Mammary microvascular endothelial cell (primary cell): Measurements from ENCODE around the gene GPC6. TPM values are rescaled to one million over a fixed set of nuclear protein-coding genes. Genes with fewer than 3 reads are reported as not detected.

Experiments used
- total RNA-seq: library from RNA; depleted of rRNA; stranded (reverse); fragments of >200 nt; gene quantifications from 2 replicates; pipeline ENCODE4 v1.2.3, GENCODE V29; 2015

Gene GPC6
- total RNA-seq, result not detected in 2 replicates

DNA sequence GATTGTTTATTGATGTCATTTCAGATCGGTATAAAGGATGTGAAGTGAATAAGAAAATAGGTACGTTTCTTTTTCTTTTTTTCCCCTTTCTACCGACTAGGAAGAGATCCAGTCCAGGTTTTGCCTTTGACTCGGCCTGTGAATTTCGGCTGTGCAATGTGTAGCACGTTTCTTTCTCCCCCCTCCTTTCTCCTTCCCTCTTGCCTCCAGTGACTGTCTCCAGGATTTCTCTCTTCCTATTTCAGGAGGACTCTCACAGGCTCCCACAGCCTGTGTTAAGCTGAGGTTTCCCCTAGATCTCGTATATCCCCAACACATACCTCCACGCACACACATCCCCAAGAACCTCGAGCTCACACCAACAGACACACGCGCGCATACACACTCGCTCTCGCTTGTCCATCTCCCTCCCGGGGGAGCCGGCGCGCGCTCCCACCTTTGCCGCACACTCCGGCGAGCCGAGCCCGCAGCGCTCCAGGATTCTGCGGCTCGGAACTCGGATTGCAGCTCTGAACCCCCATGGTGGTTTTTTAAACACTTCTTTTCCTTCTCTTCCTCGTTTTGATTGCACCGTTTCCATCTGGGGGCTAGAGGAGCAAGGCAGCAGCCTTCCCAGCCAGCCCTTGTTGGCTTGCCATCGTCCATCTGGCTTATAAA lies at the start of gene GPC6:
GPC6 (plus strand) TSS at position 185 of the 657 bp plus-strand sequence.

